Activated CD8-positive, alpha-beta memory T cell treated with anti-CD3 and anti-CD28 coated beads, Interleukin-2, amount 50 U/mL, for 1 hour (primary cell): ENCODE results near the gene KDM1A.

Experiments used
- DNase-seq: peaks from one replicate; pipeline ENCODE4 v3.0.0-alpha.2; 2020; ENCODE audit errors: extremely low read depth

The KDM1A gene

GRCh38 chr1:23110391-23110790 is 91.1 kb downstream of the KDM1A start:
- no peak for DNase-seq

- DNase-seq = no peak
Measured at GRCh38 chr1:23111600-23112535, 92.6 kb downstream of the KDM1A start.

GRCh38 chr1:23114424-23115079 is 95.3 kb downstream of the KDM1A start:
- DNase-seq = no peak

GRCh38 chr1:23116216-23116836 is 97.1 kb downstream of the KDM1A start:
- no peak for DNase-seq

GRCh38 chr1:23116921-23117699 is 97.8 kb downstream of the KDM1A start:
- DNase-seq = no peak

DNA sequence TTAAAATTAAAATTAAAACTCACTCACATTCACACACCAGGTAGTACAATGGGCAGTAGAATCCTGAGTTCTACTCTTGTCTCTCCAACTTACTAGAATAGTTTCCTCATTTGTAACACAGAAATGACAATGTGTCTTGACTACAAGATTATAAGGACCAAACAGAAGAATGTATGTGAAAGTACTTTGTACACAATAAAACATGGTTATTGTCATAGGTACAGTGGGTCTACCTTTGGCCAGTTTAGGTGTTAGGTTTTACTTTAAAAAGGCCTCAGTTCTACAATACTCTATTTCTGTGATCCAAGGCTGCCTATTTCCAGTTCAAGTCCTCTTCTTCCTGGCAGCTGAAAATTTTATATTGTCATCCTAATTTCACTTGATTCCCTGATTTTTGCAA is 99.1 kb downstream of the KDM1A start:
- DNase-seq = no peak

DNA sequence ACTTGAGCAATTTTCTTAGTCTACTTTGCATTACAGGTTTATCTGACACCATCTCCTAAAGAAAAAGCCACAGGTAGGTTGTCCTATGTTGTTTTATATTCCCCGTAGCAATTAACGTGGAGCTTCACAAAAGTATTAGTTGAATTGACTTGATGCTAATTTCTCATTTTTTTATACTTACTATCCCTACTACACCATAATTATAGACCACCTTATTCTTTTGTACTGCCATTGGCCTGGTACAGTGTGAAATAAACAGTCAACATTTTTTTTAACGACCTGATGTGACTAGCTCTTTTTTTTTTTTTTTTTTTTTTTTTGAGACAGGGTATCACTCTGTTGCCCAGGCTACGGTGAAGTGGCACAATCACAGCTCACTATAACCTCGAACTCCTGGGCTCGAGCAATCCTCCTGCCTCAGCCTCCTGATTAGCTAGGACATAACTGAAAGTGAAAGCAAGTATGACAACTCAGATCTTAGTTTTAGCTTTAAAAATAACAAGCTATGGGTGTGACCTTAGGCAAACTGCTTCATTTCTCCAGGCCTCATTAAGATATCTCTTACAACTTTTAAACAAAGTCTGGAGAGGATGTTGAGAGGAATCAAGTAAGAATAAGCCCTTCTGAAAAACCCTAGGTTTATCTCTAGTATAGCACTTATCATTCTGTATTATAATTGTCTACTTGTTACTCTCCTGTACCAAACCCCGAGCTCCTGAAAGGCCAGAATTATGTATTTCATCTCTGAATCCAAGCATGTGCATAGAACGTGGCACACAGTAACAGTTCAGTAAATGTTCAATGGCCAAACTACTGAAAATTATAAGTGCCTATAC is 99.9 kb downstream of the KDM1A start:
- no peak for DNase-seq

DNA sequence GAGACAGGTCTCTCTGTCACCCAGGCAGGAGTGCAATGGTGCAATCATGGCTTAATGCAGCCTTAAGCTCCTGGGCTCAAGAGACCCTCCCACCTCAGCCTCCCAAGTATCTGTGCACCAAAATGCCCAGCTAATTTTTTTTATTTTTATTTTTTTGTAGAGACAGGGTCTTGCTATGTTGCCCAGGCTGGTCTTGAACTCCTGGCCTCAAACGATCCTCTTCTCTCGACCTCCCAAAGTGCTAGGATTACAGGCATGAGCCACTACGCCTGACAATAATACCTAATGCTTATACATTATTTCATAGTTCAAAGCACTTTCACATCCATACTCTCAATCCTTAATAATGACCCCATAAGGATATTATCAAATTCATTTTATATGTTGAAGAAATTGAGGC is 101.1 kb downstream of the KDM1A start:
- DNase-seq = no peak

DNA sequence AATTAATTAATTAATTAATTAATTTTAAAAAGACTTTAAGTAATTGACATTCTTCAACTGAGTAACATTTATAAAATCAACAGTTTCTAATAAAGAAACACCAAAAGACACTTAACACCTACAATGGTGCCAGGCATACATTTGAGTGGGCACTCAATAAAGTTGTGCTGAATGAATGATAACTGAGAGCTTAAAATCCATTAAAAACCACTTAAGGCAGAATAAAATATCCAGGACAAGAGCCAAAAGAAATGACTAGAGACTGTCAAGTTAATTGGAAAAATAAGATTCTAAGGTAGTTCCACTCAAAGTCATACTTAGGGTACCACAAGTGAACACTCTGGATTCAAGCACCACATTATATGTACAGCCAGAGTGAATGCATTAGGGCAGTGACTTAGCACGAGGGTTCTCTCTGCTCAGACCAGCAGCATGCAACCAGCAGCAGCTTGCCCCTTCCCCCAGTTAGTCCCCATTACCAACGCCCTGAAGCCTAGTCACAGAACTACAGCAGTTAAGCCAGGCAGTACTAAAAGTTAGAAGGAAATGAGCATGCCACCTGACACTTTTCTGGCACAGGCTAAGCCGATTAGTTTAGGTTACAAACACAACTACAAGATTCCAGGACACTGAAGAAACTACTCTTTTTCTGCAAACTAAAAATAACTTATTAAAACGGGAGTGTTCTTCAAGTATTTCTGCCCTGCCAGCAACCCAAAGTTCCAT is 102.9 kb downstream of the KDM1A start:
- DNase-seq = no peak

- no peak for DNase-seq
Measured at GRCh38 chr1:23122796-23123195, 103.5 kb downstream of the KDM1A start.

DNA sequence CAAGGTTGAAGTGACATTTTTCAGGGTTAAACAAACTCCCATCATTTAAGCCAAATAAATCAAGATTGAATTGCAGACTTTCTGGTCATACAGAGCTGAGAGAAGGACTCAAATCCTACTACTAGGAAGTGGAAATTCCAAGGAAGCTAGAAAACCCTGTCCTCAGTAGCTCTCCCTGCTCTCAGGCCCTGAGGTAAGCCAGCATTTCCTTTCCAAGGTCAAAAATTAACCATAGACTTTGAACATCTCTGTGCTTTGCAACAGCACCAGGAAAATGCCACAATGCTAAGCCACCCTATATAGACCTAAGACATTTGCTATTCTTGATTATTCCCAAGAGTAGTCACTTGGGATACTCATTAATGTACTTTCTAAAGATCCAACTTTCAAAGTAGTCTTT is 104.3 kb downstream of the KDM1A start:
- no peak for DNase-seq

GRCh38 chr1:23124259-23125026 is 105.2 kb downstream of the KDM1A start:
- DNase-seq = no peak

GRCh38 chr1:23125489-23125888 is 106.2 kb downstream of the KDM1A start:
- no peak for DNase-seq

DNA sequence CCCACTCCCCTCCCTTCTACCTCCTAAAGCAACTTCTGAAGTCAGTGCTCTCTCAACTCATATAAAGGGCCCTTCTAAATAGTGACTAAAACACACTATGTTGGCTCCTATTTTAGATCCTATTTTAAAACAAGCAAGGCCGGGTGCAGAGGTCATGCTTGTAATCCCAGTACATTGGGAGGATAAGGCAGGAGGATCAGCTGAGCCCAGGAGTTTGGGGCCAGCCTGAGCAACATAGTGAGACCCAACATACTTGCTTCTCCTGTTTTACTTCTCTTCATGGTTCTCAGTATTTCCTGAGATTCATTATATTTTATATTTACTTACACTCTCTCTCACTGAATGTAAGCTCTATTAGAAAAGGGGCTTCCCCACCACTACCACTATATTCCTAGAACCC is 106.9 kb downstream of the KDM1A start:
- DNase-seq = no peak

DNA sequence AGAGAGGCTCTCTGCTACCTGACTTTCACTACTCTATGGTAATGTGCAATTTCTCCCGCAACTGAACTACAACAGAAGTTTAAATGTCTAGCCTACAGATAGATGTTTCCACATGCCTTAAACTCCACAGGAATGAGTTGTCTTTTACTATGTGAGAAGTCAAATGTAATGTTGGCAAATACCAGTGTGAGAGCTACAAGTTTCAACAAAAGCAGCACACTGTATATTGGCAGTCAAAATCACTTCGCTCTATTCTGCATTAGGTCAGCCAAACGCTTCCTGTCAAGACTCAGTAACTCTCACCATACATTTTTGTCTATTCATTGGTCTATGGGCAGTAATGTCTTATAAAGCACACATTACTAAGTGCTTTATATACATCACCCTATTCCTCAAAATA is 107.5 kb downstream of the KDM1A start:
- no peak for DNase-seq

DNA sequence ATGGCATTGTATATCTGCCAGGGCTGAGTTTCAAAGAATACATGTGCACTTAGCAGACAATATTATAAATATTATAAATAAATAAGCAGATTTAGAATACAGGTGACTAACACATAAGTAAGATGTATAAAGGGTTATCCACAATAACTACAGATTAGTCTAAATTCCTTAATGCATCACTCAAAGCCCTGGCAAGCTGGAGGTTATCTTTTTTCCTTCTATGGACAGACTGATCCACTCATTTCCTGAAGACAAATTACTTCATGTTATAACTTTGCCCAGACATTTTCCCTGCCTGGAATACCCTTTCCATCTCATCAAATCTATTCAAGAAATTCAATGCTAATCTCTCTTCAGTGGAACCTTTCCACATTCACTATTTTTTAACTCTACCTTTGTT is 110.6 kb downstream of the KDM1A start:
- DNase-seq = no peak

DNA sequence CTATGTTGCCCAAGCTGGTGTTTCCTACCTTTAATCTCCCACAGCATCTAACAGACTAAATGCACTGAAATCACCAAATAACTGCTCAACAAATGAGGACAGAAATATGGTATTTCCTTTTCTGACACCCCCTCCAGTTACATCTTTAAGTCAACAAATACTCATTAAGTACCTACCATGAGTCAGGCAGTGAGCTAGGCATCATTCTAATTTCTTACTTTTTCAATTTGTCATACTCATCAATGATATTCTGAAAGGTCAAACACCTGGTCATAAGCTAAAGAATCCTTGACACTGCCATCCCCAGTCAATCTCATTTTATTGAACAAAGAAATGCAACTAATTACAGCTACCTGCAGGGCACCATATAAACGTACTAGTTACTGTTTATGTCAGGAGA is 112.8 kb downstream of the KDM1A start:
- DNase-seq = no peak
